MCF 10A (cell line): Measurements from ENCODE around the gene HSPA1B. TPM values are rescaled to one million over a fixed set of nuclear protein-coding genes. Genes with fewer than 3 reads are reported as not detected.

ENCODE experiments used
- BruUV-seq: library from RNA; stranded (reverse); fragments of 400-500 nt; replicated peaks from 2 replicates; lab custom pipeline; 2021; lab: Mats Ljungman, UMichigan
- CTCF ChIA-PET: fragments of 300-600 bp; sonication (Branson Sonifier 250); formaldehyde crosslinking; extraction: SDS; loops from one replicate; lab custom pipeline; 2021; ENCODE audit warnings: antibody characterized with exemption, inconsistent platforms; lab: Yijun Ruan, JAX
- POLR2A ChIA-PET: fragments of 300-600, 350-650 bp; sonication (Branson Sonifier 250); formaldehyde crosslinking; extraction: SDS; loops from one replicate; lab custom pipeline; 2020; ENCODE audit warnings: antibody characterized with exemption, inconsistent platforms; lab: Yijun Ruan, JAX
- DNase-seq: peaks from one replicate; pipeline ENCODE4 v3.0.0-alpha.2; 2018; ENCODE audit not compliant: unreplicated experiment
- H3K27ac Mint-ChIP-seq: one replicate; pipeline ENCODE4 v1.8.0; 2022; ENCODE audit warnings: mild to moderate bottlenecking, low read depth, mixed read lengths; ENCODE audit not compliant: unreplicated experiment
- H3K27me3 Mint-ChIP-seq: one replicate; pipeline ENCODE4 v1.8.0; 2022; ENCODE audit warnings: mixed read lengths; ENCODE audit not compliant: insufficient read depth, unreplicated experiment
- H3K36me3 Mint-ChIP-seq: one replicate; pipeline ENCODE4 v1.8.0; 2022; ENCODE audit warnings: mild to moderate bottlenecking, moderate library complexity, mixed read lengths; ENCODE audit not compliant: insufficient read depth, unreplicated experiment
- H3K4me1 Mint-ChIP-seq: one replicate; pipeline ENCODE4 v1.8.0; 2022; ENCODE audit warnings: mixed read lengths; ENCODE audit not compliant: insufficient read depth, unreplicated experiment
- H3K4me3 Mint-ChIP-seq: one replicate; pipeline ENCODE4 v1.8.0; 2022; ENCODE audit warnings: mild to moderate bottlenecking, moderate library complexity, mixed read lengths; ENCODE audit not compliant: unreplicated experiment
- H3K9me3 Mint-ChIP-seq: one replicate; pipeline ENCODE4 v1.8.0; 2022; ENCODE audit warnings: mixed read lengths; ENCODE audit not compliant: unreplicated experiment
- CTCF ChIP-seq: fragments of 200-600 bp; IDR thresholded peaks from one replicate; pipeline ENCODE4 v1.8.0; 2022; ENCODE audit warnings: antibody characterized with exemption, mild to moderate bottlenecking; ENCODE audit not compliant: unreplicated experiment
- intact Hi-C: fragments of 100-400 bp; cut with micrococcal nuclease; formaldehyde crosslinking; loops from 2 replicates; pipeline ENCODE4 v1.14.1; 2022
- total RNA-seq: library from RNA; stranded (reverse); gene quantifications from 2 replicates; pipeline ENCODE4 v1.2.3, GENCODE V29; 2022

HSPA1B gene
- total RNA-seq, 1 experiment from 2014 or later, result 29.8 TPM

- intact Hi-C loops, result loop anchor here (10.0 kb wide), 1 partner anchor 235 kb away; the partner anchor contains the start of genes ATP6V1G2, DDX39B and NFKBIL1
- H3K36me3 Mint-ChIP-seq, result peaks cover 46% of the 10 kb centered on the region
- H3K27ac Mint-ChIP-seq, result no peak overlapping the region
- H3K4me1 Mint-ChIP-seq, result peaks cover 20% of the 10 kb centered on the region
- BruUV-seq, result no TSS peak
- ChIA-PET POLR2A (interaction anchor here (1.1 to 1.8 kb wide), 2 partner anchors 26 to 47 kb away, joined by 3 to 4 read pairs; no protein-coding TSS in a partner anchor), CTCF (interaction anchor here (0.6 to 2.1 kb wide), 2 partner anchors 10 to 49 kb away, joined by 3 to 10 read pairs; no protein-coding TSS in a partner anchor)
- H3K4me3 Mint-ChIP-seq, result no peak overlapping the region
- H3K9me3 Mint-ChIP-seq, result no peaks in the 10 kb centered on the region
- no peaks in the 10 kb centered on the region for H3K27me3 Mint-ChIP-seq
- no peak for DNase-seq
- TF ChIP-seq CTCF, result no peak
These were observed 47.6 kb upstream of the HSPA1B start for GRCh38 chr6:31779908-31780307.

GRCh38 chr6:31780507-31781243 is 46.9 kb upstream of the HSPA1B start:
- BruUV-seq, result no TSS peak
- Mint-ChIP-seq H3K27me3 (no peaks in the 10 kb centered on the region), H3K36me3 (peaks cover 49% of the 10 kb centered on the region), H3K9me3 (no peaks in the 10 kb centered on the region), H3K4me3 (no peak overlapping the region), H3K4me1 (peaks cover 14% of the 10 kb centered on the region), H3K27ac (no peak overlapping the region)
- intact Hi-C loops, result no loop called here
- DNase-seq, result no peak
- TF ChIP-seq CTCF, result no peak
- ChIA-PET POLR2A (interaction anchor here (1.1 to 1.8 kb wide), 2 partner anchors 25 to 46 kb away, joined by 3 to 4 read pairs; no protein-coding TSS in a partner anchor), CTCF (interaction anchor here (0.6 to 2.1 kb wide), 4 partner anchors 11 to 50 kb away, joined by 3 to 10 read pairs (median 4); partner anchors contain the start of gene HSPA1B)

GRCh38 chr6:31781244-31782125 is 46.1 kb upstream of the HSPA1B start:
- TF ChIP-seq CTCF, result no peak
- no TSS peak for BruUV-seq
- Mint-ChIP-seq H3K9me3 (no peaks in the 10 kb centered on the region), H3K27me3 (no peaks in the 10 kb centered on the region), H3K36me3 (peaks cover 54% of the 10 kb centered on the region), H3K4me1 (peaks cover 10% of the 10 kb centered on the region), H3K27ac (no peak overlapping the region), H3K4me3 (no peak overlapping the region)
- CTCF ChIA-PET, result interaction anchor here (0.7 to 0.8 kb wide), 2 partner anchors 10 to 46 kb away, joined by 3 to 6 read pairs; partner anchors contain the start of gene HSPA1B
- intact Hi-C loops, result no loop called here
- POLR2A ChIA-PET, result interaction anchor here (1.8 kb wide), 1 partner anchor 45 kb away, joined by 3 read pairs; no protein-coding TSS in a partner anchor
- DNase-seq, result no peak
